ENCODE data around the gene PHACTR1. TPM values are rescaled to one million over a fixed set of nuclear protein-coding genes. Genes with fewer than 3 reads are reported as not detected.

PHACTR1 gene
- total RNA-seq, 2 donors from 2014 or later = 2.8 to 6.3 TPM

DNA sequence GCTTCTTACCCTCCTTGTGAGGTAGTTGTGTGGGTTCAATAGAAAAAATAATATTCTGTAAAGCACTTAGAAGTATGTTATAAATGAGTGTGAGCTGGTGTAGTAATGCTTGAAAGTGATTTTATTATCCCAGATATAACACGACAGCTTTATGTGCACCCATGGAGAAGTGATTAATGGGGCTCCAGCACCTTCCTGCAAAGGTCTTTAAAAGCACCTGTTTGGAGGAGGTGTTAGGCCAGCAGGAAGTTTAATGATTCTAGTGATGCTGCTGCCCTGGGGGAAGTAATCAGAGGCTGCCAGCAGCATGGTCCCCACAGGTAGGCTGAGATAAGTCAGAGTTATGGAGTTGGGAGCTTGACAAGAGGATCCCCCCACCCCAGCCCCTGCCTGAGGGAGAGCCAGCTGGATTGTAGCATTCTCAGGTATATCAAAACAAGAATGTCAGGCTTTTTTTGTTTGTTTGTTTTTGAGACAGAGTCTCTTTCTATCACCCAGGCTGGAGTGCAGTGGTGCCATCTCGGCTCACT is 166.3 kb downstream of the PHACTR1 start:
- no peaks in the 10 kb centered on the region for H3K36me3 ChIP-seq (ENCODE audit: control insufficient read depth, insufficient read depth, low read length)
- H3K9ac ChIP-seq (ENCODE audit: extremely low read depth, low read length, poor library complexity, severe bottlenecking) = no peak overlapping the region
- H3K4me1 Mint-ChIP-seq = no peaks in the 10 kb centered on the region
- H3K27me3 ChIP-seq (ENCODE audit: control insufficient read depth, insufficient read depth, low read length, poor library complexity, severe bottlenecking) = no peaks in the 10 kb centered on the region
- WGBS, 2 experiments (ENCODE audit: insufficient coverage in 1 of 2, insufficient read length in 1 of 2) = 92 to 93% methylated on average over 2 of the region's 2 CpGs
- H3K27ac ChIP-seq (ENCODE audit: low read depth, low read length) = no peak overlapping the region
- H3K4me1 ChIP-seq (ENCODE audit: control insufficient read depth, insufficient read depth, low read length) = no peaks in the 10 kb centered on the region
- H3K9me3 ChIP-seq (ENCODE audit: control insufficient read depth, low read length) = no peaks in the 10 kb centered on the region
- TF ChIP-seq, protein P1, sequence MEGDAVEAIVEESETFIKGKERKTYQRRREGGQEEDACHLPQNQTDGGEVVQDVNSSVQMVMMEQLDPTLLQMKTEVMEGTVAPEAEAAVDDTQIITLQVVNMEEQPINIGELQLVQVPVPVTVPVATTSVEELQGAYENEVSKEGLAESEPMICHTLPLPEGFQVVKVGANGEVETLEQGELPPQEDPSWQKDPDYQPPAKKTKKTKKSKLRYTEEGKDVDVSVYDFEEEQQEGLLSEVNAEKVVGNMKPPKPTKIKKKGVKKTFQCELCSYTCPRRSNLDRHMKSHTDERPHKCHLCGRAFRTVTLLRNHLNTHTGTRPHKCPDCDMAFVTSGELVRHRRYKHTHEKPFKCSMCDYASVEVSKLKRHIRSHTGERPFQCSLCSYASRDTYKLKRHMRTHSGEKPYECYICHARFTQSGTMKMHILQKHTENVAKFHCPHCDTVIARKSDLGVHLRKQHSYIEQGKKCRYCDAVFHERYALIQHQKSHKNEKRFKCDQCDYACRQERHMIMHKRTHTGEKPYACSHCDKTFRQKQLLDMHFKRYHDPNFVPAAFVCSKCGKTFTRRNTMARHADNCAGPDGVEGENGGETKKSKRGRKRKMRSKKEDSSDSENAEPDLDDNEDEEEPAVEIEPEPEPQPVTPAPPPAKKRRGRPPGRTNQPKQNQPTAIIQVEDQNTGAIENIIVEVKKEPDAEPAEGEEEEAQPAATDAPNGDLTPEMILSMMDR (conservative IDR thresholded peaks at IDR 0.05) = no peak
- H3K27me3 Mint-ChIP-seq (ENCODE audit: insufficient read depth) = no peaks in the 10 kb centered on the region
- no peak overlapping the region for H3K4me3 ChIP-seq (ENCODE audit: low read length)
- no peak for DNase-seq
- H3K4me3 Mint-ChIP-seq = no peak overlapping the region
- no peaks in the 10 kb centered on the region for H3K36me3 Mint-ChIP-seq (ENCODE audit: low read depth)
- H3K27ac Mint-ChIP-seq = no peak overlapping the region
- peaks cover 3% of the 10 kb centered on the region for H3K9me3 Mint-ChIP-seq

- H3K27me3 ChIP-seq (ENCODE audit: control insufficient read depth, insufficient read depth, low read length, poor library complexity, severe bottlenecking) = no peaks in the 10 kb centered on the region
- no peaks in the 10 kb centered on the region for H3K27me3 Mint-ChIP-seq (ENCODE audit: insufficient read depth)
- peaks cover 9% of the 10 kb centered on the region for H3K9me3 Mint-ChIP-seq
- H3K36me3 Mint-ChIP-seq (ENCODE audit: low read depth) = no peaks in the 10 kb centered on the region
- H3K4me1 Mint-ChIP-seq = no peaks in the 10 kb centered on the region
- H3K4me3 Mint-ChIP-seq = no peak overlapping the region
- H3K27ac ChIP-seq (ENCODE audit: low read depth, low read length) = no peak overlapping the region
- no peak overlapping the region for H3K9ac ChIP-seq (ENCODE audit: extremely low read depth, low read length, poor library complexity, severe bottlenecking)
- no peak overlapping the region for H3K27ac Mint-ChIP-seq
- TF ChIP-seq, protein P1 (conservative IDR thresholded peaks at IDR 0.05) = no peak
- no peak for DNase-seq
- H3K4me3 ChIP-seq (ENCODE audit: low read length) = no peak overlapping the region
- 90 to 93% methylated on average over 5 to 7 of the region's 7 CpGs for WGBS, 2 experiments (ENCODE audit: insufficient coverage in 1 of 2, insufficient read length in 1 of 2)
- H3K4me1 ChIP-seq (ENCODE audit: control insufficient read depth, insufficient read depth, low read length) = no peaks in the 10 kb centered on the region
- H3K9me3 ChIP-seq (ENCODE audit: control insufficient read depth, low read length) = peaks cover 9% of the 10 kb centered on the region
- H3K36me3 ChIP-seq (ENCODE audit: control insufficient read depth, insufficient read depth, low read length) = no peaks in the 10 kb centered on the region
These were observed 168.4 kb downstream of the PHACTR1 start for GRCh38 chr6:12884983-12885382.

GRCh38 chr6:12886961-12887775 is 170.6 kb downstream of the PHACTR1 start:
- H3K27me3 Mint-ChIP-seq (ENCODE audit: insufficient read depth) = no peaks in the 10 kb centered on the region
- no peak overlapping the region for H3K4me3 ChIP-seq (ENCODE audit: low read length)
- H3K27ac Mint-ChIP-seq = no peak overlapping the region
- H3K4me3 Mint-ChIP-seq = no peak overlapping the region
- no peaks in the 10 kb centered on the region for H3K4me1 Mint-ChIP-seq
- TF ChIP-seq, protein P1 (conservative IDR thresholded peaks at IDR 0.05) = no peak
- 48 to 64% methylated on average over 4 to 8 of the region's 8 CpGs for WGBS, 2 experiments (ENCODE audit: insufficient coverage in 1 of 2, insufficient read length in 1 of 2)
- no peak overlapping the region for H3K27ac ChIP-seq (ENCODE audit: low read depth, low read length)
- H3K9me3 ChIP-seq (ENCODE audit: control insufficient read depth, low read length) = peaks cover 20% of the 10 kb centered on the region
- H3K36me3 Mint-ChIP-seq (ENCODE audit: low read depth) = no peaks in the 10 kb centered on the region
- DNase-seq = peak; percentile 62
- H3K4me1 ChIP-seq (ENCODE audit: control insufficient read depth, insufficient read depth, low read length) = no peaks in the 10 kb centered on the region
- no peaks in the 10 kb centered on the region for H3K27me3 ChIP-seq (ENCODE audit: control insufficient read depth, insufficient read depth, low read length, poor library complexity, severe bottlenecking)
- H3K9ac ChIP-seq (ENCODE audit: extremely low read depth, low read length, poor library complexity, severe bottlenecking) = no peak overlapping the region
- H3K9me3 Mint-ChIP-seq = peaks cover 26% of the 10 kb centered on the region
- no peaks in the 10 kb centered on the region for H3K36me3 ChIP-seq (ENCODE audit: control insufficient read depth, insufficient read depth, low read length)
